ENCODE measurements around the gene VWA5A. TPM values are rescaled to one million over a fixed set of nuclear protein-coding genes. Genes with fewer than 3 reads are reported as not detected.

The VWA5A gene
- total and polyA plus RNA-seq, 4 donors = 9.9 to 56.7 (median 26.2) TPM

DNA sequence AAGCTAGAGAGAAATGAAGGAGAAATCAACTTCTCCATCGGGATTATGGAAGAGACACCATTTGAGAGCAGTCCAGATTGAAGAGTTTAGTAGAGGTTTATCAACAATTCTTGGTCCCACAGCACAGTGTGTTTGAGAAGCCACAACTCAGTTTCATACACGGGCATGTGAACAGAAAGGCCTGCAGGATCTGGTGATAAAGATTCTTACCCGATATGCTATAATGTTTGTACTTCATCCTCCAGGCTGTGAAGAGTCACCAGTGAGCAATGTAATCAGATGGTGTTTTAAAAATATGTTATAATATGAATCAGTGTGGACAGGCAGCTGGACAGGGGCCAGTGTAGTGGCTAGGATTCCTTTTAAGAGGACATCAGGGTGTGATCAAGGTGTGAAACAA is 29.7 kb upstream of the VWA5A start:
- peaks cover 1% of the 10 kb centered on the region for H3K9me3 ChIP-seq (ENCODE audit: control insufficient read depth, low read length)
- intact Hi-C loops (cut with DNase I) = loop anchor here in 1 of 2 donors (10.0 kb wide), 1 partner anchor 239 kb away; the partner anchor contains the start of gene OR8D2

DNA sequence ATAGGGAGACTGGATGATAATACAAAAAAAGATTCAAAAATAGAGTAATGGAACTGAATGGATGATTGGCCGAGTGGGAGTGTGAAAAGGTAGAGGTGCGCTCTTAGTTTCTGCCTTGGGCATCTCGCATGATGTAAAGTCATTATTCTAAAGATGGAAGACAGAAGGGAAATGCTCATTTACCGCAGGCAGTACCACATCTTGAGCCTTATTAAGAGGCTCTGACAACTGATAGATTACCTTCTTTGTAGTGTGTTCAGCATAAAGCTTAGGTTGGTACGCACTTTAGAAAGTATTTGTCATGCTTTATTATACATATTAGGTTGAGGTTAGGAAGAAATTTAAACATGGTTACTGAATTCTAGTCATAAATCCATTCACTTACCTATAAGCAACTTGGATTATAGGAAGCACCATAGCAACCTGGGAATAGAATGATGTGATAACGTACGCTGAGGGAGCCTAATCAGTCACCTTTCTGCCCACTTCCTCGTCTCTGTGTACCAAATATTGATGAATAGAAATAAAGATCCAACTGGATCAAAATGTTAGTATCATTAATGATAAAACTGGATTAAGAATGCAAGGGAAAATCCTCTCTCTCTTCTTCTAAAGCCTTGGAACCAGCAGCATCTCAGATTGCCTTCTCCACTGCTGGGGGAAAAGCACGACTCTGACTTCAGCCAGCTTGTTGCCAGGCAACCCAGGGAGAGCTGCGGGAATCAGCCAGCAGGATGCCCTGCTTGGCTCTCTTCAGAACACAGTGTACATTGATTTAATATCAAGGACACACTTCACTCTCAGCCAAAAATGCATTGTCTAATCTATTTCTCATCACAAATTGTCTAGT is 29.0 kb upstream of the VWA5A start:
- 57 to 58% methylated on average over 10 of the region's 10 CpGs for WGBS, 2 donors
- Histone ChIP-seq H3K27ac (ENCODE audit: low read depth in 1 of 2, low read length in 2 of 2) (no peak overlapping the region), H3K4me3 (ENCODE audit: low read length in 2 of 2) (no peak overlapping the region), H3K9me3 (ENCODE audit: control insufficient read depth, low read length) (peaks cover 1% of the 10 kb centered on the region), H3K4me1 (ENCODE audit: control insufficient read depth in 1 of 2, insufficient read depth in 2 of 2, low read length in 2 of 2) (no peaks in the 10 kb centered on the region), H3K36me3 (ENCODE audit: control insufficient read depth in 1 of 2, insufficient read depth in 2 of 2, low read length in 1 of 2) (no peaks in the 10 kb centered on the region), H3K27me3 (ENCODE audit: control insufficient read depth in 1 of 2, insufficient read depth in 2 of 2, low read length in 1 of 2) (peaks cover 0 to 3% of the 10 kb centered on the region in 2 donors)
- intact Hi-C loops (cut with DNase I) = loop anchor here in 1 of 2 donors (10.0 kb wide), 1 partner anchor 239 kb away; the partner anchor contains the start of gene OR8D2
- no peak for ATAC-seq (ENCODE audit: low FRiP score)
- no peak for DNase-seq

More for the DNA sequence above, 29.7 kb upstream of the VWA5A start:
- ATAC-seq (ENCODE audit: low FRiP score) (no peak), DNase-seq (no peak)
- Histone ChIP-seq H3K4me3 (ENCODE audit: low read length in 2 of 2) (no peak overlapping the region), H3K27ac (ENCODE audit: low read depth in 1 of 2, low read length in 2 of 2) (no peak overlapping the region), H3K27me3 (ENCODE audit: control insufficient read depth in 1 of 2, insufficient read depth in 2 of 2, low read length in 1 of 2) (peaks cover 0 to 3% of the 10 kb centered on the region in 2 donors), H3K4me1 (ENCODE audit: control insufficient read depth in 1 of 2, insufficient read depth in 2 of 2, low read length in 2 of 2) (no peaks in the 10 kb centered on the region), H3K36me3 (ENCODE audit: control insufficient read depth in 1 of 2, insufficient read depth in 2 of 2, low read length in 1 of 2) (no peaks in the 10 kb centered on the region)
- WGBS, 2 donors = 57 to 66% methylated on average over 3 of the region's 3 CpGs

DNA sequence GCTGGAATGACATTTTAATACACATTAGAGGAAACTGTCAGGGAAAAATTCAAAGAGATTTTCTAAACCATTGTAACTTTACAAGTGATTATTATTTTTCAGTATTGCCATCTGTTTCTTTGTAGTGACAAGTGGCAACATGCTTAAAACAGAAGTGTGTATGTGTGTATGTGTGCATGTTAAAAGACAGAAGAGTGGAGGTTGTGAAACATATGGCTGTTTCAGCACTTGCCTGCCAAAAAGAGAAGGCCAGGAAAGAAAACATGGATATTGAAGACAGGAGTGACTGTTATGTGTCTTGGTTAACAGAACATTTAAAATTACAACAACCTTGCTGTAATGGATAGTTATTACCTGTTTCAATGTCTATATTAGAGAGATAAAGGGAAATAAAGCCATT is 24.3 kb upstream of the VWA5A start:
- H3K27ac ChIP-seq (ENCODE audit: low read depth in 1 of 2, low read length in 2 of 2) = no peak overlapping the region
- no peaks in the 10 kb centered on the region for H3K4me1 ChIP-seq (ENCODE audit: control insufficient read depth in 1 of 2, insufficient read depth in 2 of 2, low read length in 2 of 2)
- no peaks in the 10 kb centered on the region for H3K36me3 ChIP-seq (ENCODE audit: control insufficient read depth in 1 of 2, insufficient read depth in 2 of 2, low read length in 1 of 2)
- ATAC-seq (ENCODE audit: low FRiP score) (no peak), DNase-seq (no peak)
- no peaks in the 10 kb centered on the region for H3K9me3 ChIP-seq (ENCODE audit: control insufficient read depth, low read length)
- no peak overlapping the region for H3K4me3 ChIP-seq (ENCODE audit: low read length in 2 of 2)
- peaks cover 0 to 1% of the 10 kb centered on the region in 2 donors for H3K27me3 ChIP-seq (ENCODE audit: control insufficient read depth in 1 of 2, insufficient read depth in 2 of 2, low read length in 1 of 2)
- intact Hi-C loops (cut with DNase I) = no loop called here

DNA sequence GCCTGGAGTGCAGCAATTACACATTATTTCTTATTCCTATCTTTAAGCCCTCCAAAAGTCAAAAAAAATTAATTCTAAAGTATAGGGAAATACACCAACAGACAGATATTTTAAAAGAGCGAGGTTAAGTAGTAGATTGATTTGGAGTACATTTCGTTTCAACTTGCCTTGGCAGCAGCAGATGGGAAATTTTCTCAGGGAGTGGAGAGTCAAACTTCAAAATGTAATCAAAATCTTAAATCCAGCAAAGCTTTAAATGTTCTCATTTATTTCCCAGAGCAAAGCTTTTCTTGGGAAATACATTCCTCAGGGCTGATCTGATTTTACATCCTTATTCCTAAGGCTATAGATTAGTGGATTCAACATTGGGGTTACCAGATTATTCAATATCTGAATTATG is 21.9 kb upstream of the VWA5A start:
- intact Hi-C loops (cut with DNase I) = no loop called here
- Histone ChIP-seq H3K27ac (ENCODE audit: low read depth in 1 of 2, low read length in 2 of 2) (no peak overlapping the region), H3K4me3 (ENCODE audit: low read length in 2 of 2) (no peak overlapping the region), H3K4me1 (ENCODE audit: control insufficient read depth in 1 of 2, insufficient read depth in 2 of 2, low read length in 2 of 2) (no peaks in the 10 kb centered on the region), H3K27me3 (ENCODE audit: control insufficient read depth in 1 of 2, insufficient read depth in 2 of 2, low read length in 1 of 2) (peaks cover 0 to 1% of the 10 kb centered on the region in 2 donors), H3K9me3 (ENCODE audit: control insufficient read depth, low read length) (no peaks in the 10 kb centered on the region), H3K36me3 (ENCODE audit: control insufficient read depth in 1 of 2, insufficient read depth in 2 of 2, low read length in 1 of 2) (no peaks in the 10 kb centered on the region)
- no peak for ATAC-seq (ENCODE audit: low FRiP score)
- WGBS, 2 donors = 71 to 76% methylated on average over 2 of the region's 2 CpGs
- DNase-seq = no peak

GRCh38 chr11:124094731-124095130 is 20.5 kb upstream of the VWA5A start:
- Histone ChIP-seq H3K36me3 (ENCODE audit: control insufficient read depth in 1 of 2, insufficient read depth in 2 of 2, low read length in 1 of 2) (no peaks in the 10 kb centered on the region), H3K27me3 (ENCODE audit: control insufficient read depth in 1 of 2, insufficient read depth in 2 of 2, low read length in 1 of 2) (no peaks in the 10 kb centered on the region), H3K4me1 (ENCODE audit: control insufficient read depth in 1 of 2, insufficient read depth in 2 of 2, low read length in 2 of 2) (no peaks in the 10 kb centered on the region), H3K27ac (ENCODE audit: low read depth in 1 of 2, low read length in 2 of 2) (no peak overlapping the region), H3K4me3 (ENCODE audit: low read length in 2 of 2) (no peak overlapping the region), H3K9me3 (ENCODE audit: control insufficient read depth, low read length) (no peaks in the 10 kb centered on the region)
- no peak for DNase-seq
- intact Hi-C loops (cut with DNase I) = no loop called here
- 66 to 74% methylated on average over 5 of the region's 5 CpGs for WGBS, 2 donors
- no peak for ATAC-seq (ENCODE audit: low FRiP score)

DNA sequence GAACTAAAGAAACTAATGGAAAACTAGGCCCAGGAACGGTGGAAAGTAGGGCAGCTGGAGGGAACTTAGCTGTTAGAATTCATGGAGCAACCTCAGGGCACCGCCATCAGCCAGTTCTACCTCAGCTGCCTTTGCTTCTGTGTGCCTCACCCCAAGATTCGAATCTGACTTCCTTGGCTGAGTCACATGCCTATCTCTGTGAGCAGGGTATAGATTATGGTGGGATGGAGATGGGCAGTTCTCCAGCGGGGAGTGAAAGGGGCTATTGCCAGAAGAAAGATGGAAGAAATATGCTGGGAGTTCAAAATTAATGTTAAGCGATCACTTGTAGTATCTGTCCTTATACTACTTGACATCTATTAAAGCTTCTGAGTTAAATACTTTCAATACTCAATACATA is 18.9 kb upstream of the VWA5A start:
- intact Hi-C loops (cut with DNase I) = no loop called here
- Histone ChIP-seq H3K4me1 (ENCODE audit: control insufficient read depth in 1 of 2, insufficient read depth in 2 of 2, low read length in 2 of 2) (no peaks in the 10 kb centered on the region), H3K4me3 (ENCODE audit: low read length in 2 of 2) (no peak overlapping the region), H3K36me3 (ENCODE audit: control insufficient read depth in 1 of 2, insufficient read depth in 2 of 2, low read length in 1 of 2) (no peaks in the 10 kb centered on the region), H3K27me3 (ENCODE audit: control insufficient read depth in 1 of 2, insufficient read depth in 2 of 2, low read length in 1 of 2) (no peaks in the 10 kb centered on the region), H3K9me3 (ENCODE audit: control insufficient read depth, low read length) (no peaks in the 10 kb centered on the region), H3K27ac (ENCODE audit: low read depth in 1 of 2, low read length in 2 of 2) (no peak overlapping the region)
- WGBS, 2 donors = 84 to 90% methylated on average over 5 of the region's 5 CpGs
- ATAC-seq (ENCODE audit: low FRiP score) = no peak
- DNase-seq = no peak

DNA sequence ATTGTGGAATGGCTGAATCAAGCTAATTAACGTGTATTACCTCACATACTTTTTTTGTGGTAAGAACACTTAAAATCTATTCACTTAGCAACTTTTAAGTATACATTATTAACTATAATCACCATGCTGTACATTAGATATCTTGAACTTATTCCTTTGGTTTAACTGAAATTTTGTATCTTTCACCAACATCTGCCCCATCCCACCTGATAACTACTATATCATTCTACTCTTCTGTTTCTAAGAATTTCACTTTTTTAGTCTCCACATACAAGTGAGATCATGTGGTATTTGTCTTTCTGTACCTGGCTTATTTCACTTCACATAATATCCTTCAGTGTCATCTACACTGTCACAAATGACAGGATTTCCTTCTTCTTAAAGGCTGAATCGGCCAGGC is 17.1 kb upstream of the VWA5A start:
- no peaks in the 10 kb centered on the region for H3K9me3 ChIP-seq (ENCODE audit: control insufficient read depth, low read length)
- 75 to 78% methylated on average over 2 of the region's 2 CpGs for WGBS, 2 donors
- no peaks in the 10 kb centered on the region for H3K4me1 ChIP-seq (ENCODE audit: control insufficient read depth in 1 of 2, insufficient read depth in 2 of 2, low read length in 2 of 2)
- no peaks in the 10 kb centered on the region for H3K36me3 ChIP-seq (ENCODE audit: control insufficient read depth in 1 of 2, insufficient read depth in 2 of 2, low read length in 1 of 2)
- ATAC-seq (ENCODE audit: low FRiP score) (no peak), DNase-seq (no peak)
- intact Hi-C loops (cut with DNase I) = no loop called here
- no peak overlapping the region for H3K4me3 ChIP-seq (ENCODE audit: low read length in 2 of 2)
- no peak overlapping the region for H3K27ac ChIP-seq (ENCODE audit: low read depth in 1 of 2, low read length in 2 of 2)
- H3K27me3 ChIP-seq (ENCODE audit: control insufficient read depth in 1 of 2, insufficient read depth in 2 of 2, low read length in 1 of 2) = no peaks in the 10 kb centered on the region

- DNase-seq (no peak), ATAC-seq (ENCODE audit: low FRiP score) (no peak)
- no peak overlapping the region for H3K27ac ChIP-seq (ENCODE audit: low read depth in 1 of 2, low read length in 2 of 2)
- no peaks in the 10 kb centered on the region for H3K4me1 ChIP-seq (ENCODE audit: control insufficient read depth in 1 of 2, insufficient read depth in 2 of 2, low read length in 2 of 2)
- intact Hi-C loops (cut with DNase I) = loop anchor here in 1 of 2 donors (10.0 kb wide), 1 partner anchor 233 kb away; no protein-coding TSS in a partner anchor
- WGBS, 2 donors = 64 to 68% methylated on average over 1 of the region's 1 CpG
- H3K9me3 ChIP-seq (ENCODE audit: control insufficient read depth, low read length) = no peaks in the 10 kb centered on the region
- H3K36me3 ChIP-seq (ENCODE audit: control insufficient read depth in 1 of 2, insufficient read depth in 2 of 2, low read length in 1 of 2) = no peaks in the 10 kb centered on the region
- no peak overlapping the region for H3K4me3 ChIP-seq (ENCODE audit: low read length in 2 of 2)
- H3K27me3 ChIP-seq (ENCODE audit: control insufficient read depth in 1 of 2, insufficient read depth in 2 of 2, low read length in 1 of 2) = no peaks in the 10 kb centered on the region
Measured at GRCh38 chr11:124101737-124102136, 13.5 kb upstream of the VWA5A start.

DNA sequence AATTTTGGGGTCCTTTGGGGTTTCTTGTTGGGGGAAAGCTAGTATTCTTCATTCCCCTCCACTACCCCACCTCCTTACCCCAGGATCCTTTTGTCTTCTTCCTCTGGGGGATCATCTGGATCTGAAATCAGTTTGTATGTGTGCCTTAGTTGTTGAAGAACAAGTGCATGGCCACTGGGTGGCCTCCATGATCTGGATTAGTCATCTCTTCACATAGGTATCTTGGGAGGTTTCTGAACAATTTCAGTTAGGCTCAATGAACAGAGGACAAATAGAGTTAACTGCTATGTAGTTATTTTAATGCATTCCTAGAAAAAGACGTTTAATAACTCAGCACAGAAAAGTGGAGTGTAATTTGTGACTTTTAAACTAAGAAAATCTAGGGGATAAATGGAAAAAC is 7.1 kb upstream of the VWA5A start:
- DNase-seq (peak in 1 of 2 donors; percentile 48), ATAC-seq (ENCODE audit: low FRiP score) (no peak)
- no peaks in the 10 kb centered on the region for H3K4me1 ChIP-seq (ENCODE audit: control insufficient read depth in 1 of 2, insufficient read depth in 2 of 2, low read length in 2 of 2)
- H3K9me3 ChIP-seq (ENCODE audit: control insufficient read depth, low read length) = no peaks in the 10 kb centered on the region
- 4 to 7% methylated on average over 1 of the region's 1 CpG for WGBS, 2 donors
- no peaks in the 10 kb centered on the region for H3K36me3 ChIP-seq (ENCODE audit: control insufficient read depth in 1 of 2, insufficient read depth in 2 of 2, low read length in 1 of 2)
- H3K4me3 ChIP-seq (ENCODE audit: low read length in 2 of 2) = no peak overlapping the region
- H3K27ac ChIP-seq (ENCODE audit: low read depth in 1 of 2, low read length in 2 of 2) = no peak overlapping the region
- H3K27me3 ChIP-seq (ENCODE audit: control insufficient read depth in 1 of 2, insufficient read depth in 2 of 2, low read length in 1 of 2) = no peaks in the 10 kb centered on the region
- intact Hi-C loops (cut with DNase I) = loop anchor here in 1 of 2 donors (2.0 to 10.0 kb wide), 3 partner anchors 36 to 227 kb away; no protein-coding TSS in a partner anchor

Data from aorta (tissue), 5 donors.